Measurements from ENCODE around the gene BHMT2.

The BHMT2 gene, protein sequence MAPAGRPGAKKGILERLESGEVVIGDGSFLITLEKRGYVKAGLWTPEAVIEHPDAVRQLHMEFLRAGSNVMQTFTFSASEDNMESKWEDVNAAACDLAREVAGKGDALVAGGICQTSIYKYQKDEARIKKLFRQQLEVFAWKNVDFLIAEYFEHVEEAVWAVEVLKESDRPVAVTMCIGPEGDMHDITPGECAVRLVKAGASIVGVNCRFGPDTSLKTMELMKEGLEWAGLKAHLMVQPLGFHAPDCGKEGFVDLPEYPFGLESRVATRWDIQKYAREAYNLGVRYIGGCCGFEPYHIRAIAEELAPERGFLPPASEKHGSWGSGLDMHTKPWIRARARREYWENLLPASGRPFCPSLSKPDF

DNA sequence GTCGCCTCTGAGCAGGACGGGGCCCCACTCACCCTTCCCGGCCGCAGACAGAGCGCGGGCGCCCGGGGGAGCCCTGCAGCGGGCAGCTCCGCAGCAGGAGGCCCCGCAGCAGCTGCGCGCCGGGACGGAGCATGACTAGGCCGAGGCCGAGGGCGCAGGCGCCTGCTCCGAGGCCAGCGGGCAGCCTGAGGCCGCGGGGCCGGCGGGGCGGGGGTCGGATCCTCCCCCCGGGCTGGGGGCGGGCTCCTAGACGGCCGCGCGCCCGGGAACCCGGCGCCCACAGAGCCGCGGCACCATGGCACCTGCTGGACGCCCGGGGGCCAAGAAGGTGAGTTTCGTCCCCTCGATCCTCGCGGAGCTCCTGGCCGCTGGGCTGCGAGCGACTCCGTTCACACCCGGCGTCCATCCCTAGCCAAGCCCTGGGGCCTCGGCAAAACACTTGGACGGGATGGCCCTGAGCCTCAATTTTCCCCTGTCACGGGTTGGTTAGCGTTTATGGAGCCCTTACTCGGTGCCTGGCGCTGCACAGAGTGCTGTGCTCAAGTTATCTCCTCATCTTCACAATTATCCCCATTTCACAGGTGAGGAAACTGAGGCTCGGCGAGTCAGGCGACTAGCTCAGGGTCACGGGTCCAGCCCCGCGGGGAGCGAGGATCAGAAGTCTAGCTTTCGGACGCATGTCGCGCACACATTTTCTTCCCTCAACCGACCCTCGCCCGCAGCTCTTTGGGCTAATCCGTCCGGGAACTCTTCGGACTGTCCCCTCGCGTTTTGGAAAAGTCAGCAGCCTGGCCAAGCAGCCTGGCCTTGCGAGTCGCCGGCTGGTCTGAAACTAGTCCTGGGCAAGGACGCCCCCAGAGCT lies at the start of gene BHMT2, which contains the start of gene DMGDH:
Gene BHMT2 (plus strand): TSS at position 280 of the 862 bp plus-strand sequence. CDS start 16 bp downstream, at position 296.
Gene DMGDH (minus strand): TSS at position 187 of the 862 bp plus-strand sequence. CDS start 54 bp downstream, at position 133.
- H3K79me2 ChIP-seq (ENCODE audit: insufficient read depth, low read depth) = no peaks in the 10 kb centered on the region
- no peak within 1 kb of the TSS for H3K4me3 ChIP-seq (IDR thresholded peaks at IDR 0.05; ENCODE audit: insufficient read depth, low read depth, low read length)
- no peaks in the 10 kb centered on the region for H3K36me3 ChIP-seq (ENCODE audit: insufficient read depth)
- no peak within 1 kb of the TSS for H3K4me2 ChIP-seq
- no peaks in the 10 kb centered on the region for H3K4me1 ChIP-seq (ENCODE audit: low read depth, poor library complexity, severe bottlenecking)
- no peak within 1 kb of the TSS for H3K9ac ChIP-seq
- no peak within 1 kb of the TSS for H2AFZ ChIP-seq (ENCODE audit: low read depth)
- no peak within 1 kb of the TSS for H3K27ac ChIP-seq
- no peaks in the 10 kb centered on the region for H3K27me3 ChIP-seq (ENCODE audit: insufficient read depth, low read depth)
- no peaks in the 10 kb centered on the region for H4K20me1 ChIP-seq (ENCODE audit: insufficient read depth)
- TF ChIP-seq, protein P1, sequence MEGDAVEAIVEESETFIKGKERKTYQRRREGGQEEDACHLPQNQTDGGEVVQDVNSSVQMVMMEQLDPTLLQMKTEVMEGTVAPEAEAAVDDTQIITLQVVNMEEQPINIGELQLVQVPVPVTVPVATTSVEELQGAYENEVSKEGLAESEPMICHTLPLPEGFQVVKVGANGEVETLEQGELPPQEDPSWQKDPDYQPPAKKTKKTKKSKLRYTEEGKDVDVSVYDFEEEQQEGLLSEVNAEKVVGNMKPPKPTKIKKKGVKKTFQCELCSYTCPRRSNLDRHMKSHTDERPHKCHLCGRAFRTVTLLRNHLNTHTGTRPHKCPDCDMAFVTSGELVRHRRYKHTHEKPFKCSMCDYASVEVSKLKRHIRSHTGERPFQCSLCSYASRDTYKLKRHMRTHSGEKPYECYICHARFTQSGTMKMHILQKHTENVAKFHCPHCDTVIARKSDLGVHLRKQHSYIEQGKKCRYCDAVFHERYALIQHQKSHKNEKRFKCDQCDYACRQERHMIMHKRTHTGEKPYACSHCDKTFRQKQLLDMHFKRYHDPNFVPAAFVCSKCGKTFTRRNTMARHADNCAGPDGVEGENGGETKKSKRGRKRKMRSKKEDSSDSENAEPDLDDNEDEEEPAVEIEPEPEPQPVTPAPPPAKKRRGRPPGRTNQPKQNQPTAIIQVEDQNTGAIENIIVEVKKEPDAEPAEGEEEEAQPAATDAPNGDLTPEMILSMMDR (conservative IDR thresholded peaks at IDR 0.05; ENCODE audit: low read depth, low read length) = no peak

DNA sequence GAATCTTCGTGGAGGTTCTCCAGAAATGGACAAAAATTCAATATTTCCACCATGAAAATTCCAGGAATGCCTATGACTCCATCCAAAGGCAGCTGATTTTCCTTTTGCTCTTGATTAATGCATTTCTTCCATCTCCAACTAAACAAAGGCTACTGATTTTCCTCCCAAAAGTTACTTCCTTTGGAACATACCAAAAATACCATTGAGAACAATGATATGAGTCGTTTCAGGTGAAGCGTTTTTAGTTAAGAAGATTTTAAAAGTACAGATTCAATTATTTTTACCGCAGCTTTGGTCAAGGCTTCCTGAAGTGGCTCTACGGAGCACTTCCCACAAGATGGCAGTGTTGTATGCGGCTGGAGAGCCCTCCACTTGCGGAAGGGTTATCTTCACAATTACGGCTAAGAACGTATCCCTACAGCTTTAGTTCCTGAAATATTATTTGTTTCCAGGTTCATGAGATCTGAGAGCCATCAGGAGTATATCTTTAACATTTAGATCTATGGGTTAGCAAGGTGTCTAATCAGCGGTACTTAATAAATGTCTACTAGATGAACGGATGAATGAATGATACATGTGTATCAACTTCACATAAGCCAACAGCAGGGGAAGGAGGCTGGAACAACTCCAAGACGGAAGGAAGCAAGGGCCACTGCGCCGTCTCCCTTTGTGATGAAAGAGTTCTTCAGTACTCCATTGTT lies 48.6 kb upstream of the BHMT2 start:
- no peak overlapping the region for H3K4me2 ChIP-seq
- no peak overlapping the region for H3K4me3 ChIP-seq (IDR thresholded peaks at IDR 0.05; ENCODE audit: insufficient read depth, low read depth, low read length)
- H4K20me1 ChIP-seq (ENCODE audit: insufficient read depth) = no peaks in the 10 kb centered on the region
- no peaks in the 10 kb centered on the region for H3K36me3 ChIP-seq (ENCODE audit: insufficient read depth)
- H3K4me1 ChIP-seq (ENCODE audit: low read depth, poor library complexity, severe bottlenecking) = no peaks in the 10 kb centered on the region
- H2AFZ ChIP-seq (ENCODE audit: low read depth) = no peak overlapping the region
- no peaks in the 10 kb centered on the region for H3K79me2 ChIP-seq (ENCODE audit: insufficient read depth, low read depth)
- H3K27ac ChIP-seq = no peak overlapping the region
- H3K27me3 ChIP-seq (ENCODE audit: insufficient read depth, low read depth) = no peaks in the 10 kb centered on the region
- no peak overlapping the region for H3K9ac ChIP-seq
- TF ChIP-seq, protein P1 (conservative IDR thresholded peaks at IDR 0.05; ENCODE audit: low read depth, low read length) = peak; percentile 58; the same call in 1 of the 2 replicates

DNA sequence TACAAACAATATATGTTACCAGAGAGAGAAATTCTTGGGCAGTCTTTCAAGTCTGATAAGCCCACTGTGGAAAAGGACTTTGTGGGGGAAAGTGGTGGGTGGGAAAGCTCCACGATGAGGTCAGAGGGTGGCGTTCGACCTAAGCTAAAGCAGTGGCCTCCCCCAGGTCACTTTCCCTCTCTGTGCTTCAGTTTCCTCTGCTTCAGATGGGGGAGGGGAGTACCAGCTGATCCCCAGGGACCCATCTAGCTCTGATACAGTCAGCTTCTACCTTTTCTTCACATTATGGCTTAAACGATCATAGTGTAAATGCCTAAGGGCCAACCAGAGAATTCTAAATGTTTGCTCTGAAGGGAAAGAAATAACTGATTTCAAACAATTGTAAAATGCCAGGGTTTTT lies 47.8 kb upstream of the BHMT2 start:
- TF ChIP-seq, protein P1 (conservative IDR thresholded peaks at IDR 0.05; ENCODE audit: low read depth, low read length) = no peak

DNA sequence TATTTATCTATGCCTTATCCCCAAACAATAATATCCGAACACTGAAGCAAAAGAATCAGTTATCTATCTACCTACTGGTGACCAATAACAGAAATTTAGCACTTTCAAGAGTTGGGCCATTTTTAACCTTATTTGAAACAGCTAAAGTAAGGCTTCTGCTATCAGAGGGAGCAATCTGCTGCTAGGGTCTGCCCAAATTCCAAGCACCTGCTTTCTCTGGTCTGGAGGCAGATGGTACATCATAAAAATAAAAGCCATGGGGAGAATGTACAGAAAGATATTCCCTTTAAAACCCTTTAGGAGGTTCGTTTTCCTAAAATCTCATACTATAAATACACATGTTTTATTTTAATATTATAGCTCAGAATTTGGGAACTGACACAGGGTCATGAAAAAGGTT lies 46.8 kb upstream of the BHMT2 start:
- no peaks in the 10 kb centered on the region for H3K79me2 ChIP-seq (ENCODE audit: insufficient read depth, low read depth)
- TF ChIP-seq, protein P1 (conservative IDR thresholded peaks at IDR 0.05; ENCODE audit: low read depth, low read length) = no peak
- H3K27ac ChIP-seq = no peak overlapping the region
- no peaks in the 10 kb centered on the region for H3K27me3 ChIP-seq (ENCODE audit: insufficient read depth, low read depth)
- H3K4me3 ChIP-seq (IDR thresholded peaks at IDR 0.05; ENCODE audit: insufficient read depth, low read depth, low read length) = no peak overlapping the region
- H4K20me1 ChIP-seq (ENCODE audit: insufficient read depth) = no peaks in the 10 kb centered on the region
- no peak overlapping the region for H2AFZ ChIP-seq (ENCODE audit: low read depth)
- no peak overlapping the region for H3K4me2 ChIP-seq
- H3K9ac ChIP-seq = no peak overlapping the region
- H3K36me3 ChIP-seq (ENCODE audit: insufficient read depth) = no peaks in the 10 kb centered on the region
- no peaks in the 10 kb centered on the region for H3K4me1 ChIP-seq (ENCODE audit: low read depth, poor library complexity, severe bottlenecking)

More for the DNA sequence above, 47.8 kb upstream of the BHMT2 start:
- Histone ChIP-seq H3K79me2 (ENCODE audit: insufficient read depth, low read depth) (no peaks in the 10 kb centered on the region), H3K4me2 (no peak overlapping the region), H3K9ac (no peak overlapping the region), H3K27ac (no peak overlapping the region), H3K4me1 (ENCODE audit: low read depth, poor library complexity, severe bottlenecking) (no peaks in the 10 kb centered on the region), H2AFZ (ENCODE audit: low read depth) (no peak overlapping the region), H3K4me3 (IDR thresholded peaks at IDR 0.05; ENCODE audit: insufficient read depth, low read depth, low read length) (no peak overlapping the region), H4K20me1 (ENCODE audit: insufficient read depth) (no peaks in the 10 kb centered on the region), H3K36me3 (ENCODE audit: insufficient read depth) (no peaks in the 10 kb centered on the region), H3K27me3 (ENCODE audit: insufficient read depth, low read depth) (no peaks in the 10 kb centered on the region)
